Upper lobe of left lung (tissue), 4 donors: ENCODE data around the gene SLC35E3.

Source experiments
- EP300 ChIP-seq, 4 donors: sonication (generic); formaldehyde crosslinking; IDR thresholded peaks; one replicate each; pipeline ENCODE4 v1.5.1; 2017; ENCODE audit warnings: antibody characterized with exemption in 4 of 4, control low read depth in 2 of 4
- POLR2A ChIP-seq, 4 donors: fragments of 450-650 bp; IDR thresholded peaks; one replicate each; pipeline ENCODE4 v1.5.1; 2016 to 2017; ENCODE audit warnings: antibody characterized with exemption in 4 of 4, mild to moderate bottlenecking in 2 of 4
- TF ChIP-seq, protein P1 (sequence below), 6 experiments: fragments of 450-650 bp in 4 of 6; fragments of 200-600 bp in 2 of 6; sonication (generic) in 2 of 6; IDR thresholded peaks; one replicate each; pipeline ENCODE4 v1.5.1; 2016 to 2019; ENCODE audit warnings: antibody characterized with exemption in 6 of 6

- TF ChIP-seq, protein P1, sequence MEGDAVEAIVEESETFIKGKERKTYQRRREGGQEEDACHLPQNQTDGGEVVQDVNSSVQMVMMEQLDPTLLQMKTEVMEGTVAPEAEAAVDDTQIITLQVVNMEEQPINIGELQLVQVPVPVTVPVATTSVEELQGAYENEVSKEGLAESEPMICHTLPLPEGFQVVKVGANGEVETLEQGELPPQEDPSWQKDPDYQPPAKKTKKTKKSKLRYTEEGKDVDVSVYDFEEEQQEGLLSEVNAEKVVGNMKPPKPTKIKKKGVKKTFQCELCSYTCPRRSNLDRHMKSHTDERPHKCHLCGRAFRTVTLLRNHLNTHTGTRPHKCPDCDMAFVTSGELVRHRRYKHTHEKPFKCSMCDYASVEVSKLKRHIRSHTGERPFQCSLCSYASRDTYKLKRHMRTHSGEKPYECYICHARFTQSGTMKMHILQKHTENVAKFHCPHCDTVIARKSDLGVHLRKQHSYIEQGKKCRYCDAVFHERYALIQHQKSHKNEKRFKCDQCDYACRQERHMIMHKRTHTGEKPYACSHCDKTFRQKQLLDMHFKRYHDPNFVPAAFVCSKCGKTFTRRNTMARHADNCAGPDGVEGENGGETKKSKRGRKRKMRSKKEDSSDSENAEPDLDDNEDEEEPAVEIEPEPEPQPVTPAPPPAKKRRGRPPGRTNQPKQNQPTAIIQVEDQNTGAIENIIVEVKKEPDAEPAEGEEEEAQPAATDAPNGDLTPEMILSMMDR (IDR thresholded peaks at IDR 0.05), result no peak
- TF ChIP-seq EP300 (IDR thresholded peaks at IDR 0.05) (no peak), POLR2A (IDR thresholded peaks at IDR 0.05) (no peak)
Observed at GRCh38 chr12:68815232-68815927, 69.4 kb downstream of the SLC35E3 start.
